Epithelial cell of proximal tubule (primary cell): ENCODE results near the gene MRPL22. TPM values are rescaled to one million over a fixed set of nuclear protein-coding genes. Genes with fewer than 3 reads are reported as not detected.
"Not testable (repeated sequence)": the region's sequence is repeated elsewhere in the genome, so short reads cannot be mapped to it uniquely, and the experiment has no call there.

Experiments
- DNase-seq: peaks from one replicate; pipeline ENCODE4 v3.0.0-alpha.2; 2011; ENCODE audit warnings: low read depth
- H3K4me3 ChIP-seq: 2 replicates; pipeline ENCODE4 v1.5.1; 2011; ENCODE audit warnings: low read depth, mild to moderate bottlenecking, low read length
- total RNA-seq: library from RNA; depleted of rRNA; stranded (reverse); fragments of >200 nt; gene quantifications from 2 replicates; pipeline ENCODE4 v1.2.3, GENCODE V29; 2015
- TF ChIP-seq, protein P1 (sequence below): conservative IDR thresholded peaks from 2 replicates; pipeline ENCODE4 v1.5.1; 2012; ENCODE audit warnings: low read depth, mild to moderate bottlenecking, low read length

Gene MRPL22
- total RNA-seq, 1 donor from 2014 or later = 20.3 TPM

DNA sequence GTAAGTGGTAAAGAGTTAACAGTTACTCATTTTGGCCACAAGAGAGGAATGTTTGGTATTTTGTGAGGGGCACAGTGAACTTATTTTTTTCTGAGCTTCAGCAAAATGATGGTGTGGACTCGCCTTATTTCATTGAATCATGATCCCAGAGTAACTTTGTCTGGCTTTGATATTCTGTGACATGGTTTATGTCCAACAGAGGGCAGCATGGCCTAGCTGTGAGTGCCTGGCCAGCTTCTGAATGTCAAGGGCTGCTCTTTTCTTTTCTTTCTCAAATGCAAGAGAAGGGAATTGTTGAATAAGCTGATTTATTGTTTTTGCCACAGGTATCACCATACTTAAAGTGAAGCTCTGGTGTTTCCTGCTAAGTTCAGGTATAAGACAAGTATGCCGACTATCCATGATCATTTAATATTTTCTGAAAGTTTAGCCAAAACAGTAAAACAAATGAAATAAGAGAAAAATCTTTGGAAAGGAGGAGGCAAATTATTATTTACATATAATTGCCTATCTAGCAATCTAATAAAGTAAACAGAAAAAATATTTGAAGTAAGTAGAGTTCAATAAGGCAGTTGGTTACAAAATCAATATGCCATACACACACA, 31.7 kb downstream of the MRPL22 start:
- TF ChIP-seq, protein P1, sequence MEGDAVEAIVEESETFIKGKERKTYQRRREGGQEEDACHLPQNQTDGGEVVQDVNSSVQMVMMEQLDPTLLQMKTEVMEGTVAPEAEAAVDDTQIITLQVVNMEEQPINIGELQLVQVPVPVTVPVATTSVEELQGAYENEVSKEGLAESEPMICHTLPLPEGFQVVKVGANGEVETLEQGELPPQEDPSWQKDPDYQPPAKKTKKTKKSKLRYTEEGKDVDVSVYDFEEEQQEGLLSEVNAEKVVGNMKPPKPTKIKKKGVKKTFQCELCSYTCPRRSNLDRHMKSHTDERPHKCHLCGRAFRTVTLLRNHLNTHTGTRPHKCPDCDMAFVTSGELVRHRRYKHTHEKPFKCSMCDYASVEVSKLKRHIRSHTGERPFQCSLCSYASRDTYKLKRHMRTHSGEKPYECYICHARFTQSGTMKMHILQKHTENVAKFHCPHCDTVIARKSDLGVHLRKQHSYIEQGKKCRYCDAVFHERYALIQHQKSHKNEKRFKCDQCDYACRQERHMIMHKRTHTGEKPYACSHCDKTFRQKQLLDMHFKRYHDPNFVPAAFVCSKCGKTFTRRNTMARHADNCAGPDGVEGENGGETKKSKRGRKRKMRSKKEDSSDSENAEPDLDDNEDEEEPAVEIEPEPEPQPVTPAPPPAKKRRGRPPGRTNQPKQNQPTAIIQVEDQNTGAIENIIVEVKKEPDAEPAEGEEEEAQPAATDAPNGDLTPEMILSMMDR = peak; percentile 84
- DNase-seq = no peak
- no peak overlapping the region for H3K4me3 ChIP-seq

DNA sequence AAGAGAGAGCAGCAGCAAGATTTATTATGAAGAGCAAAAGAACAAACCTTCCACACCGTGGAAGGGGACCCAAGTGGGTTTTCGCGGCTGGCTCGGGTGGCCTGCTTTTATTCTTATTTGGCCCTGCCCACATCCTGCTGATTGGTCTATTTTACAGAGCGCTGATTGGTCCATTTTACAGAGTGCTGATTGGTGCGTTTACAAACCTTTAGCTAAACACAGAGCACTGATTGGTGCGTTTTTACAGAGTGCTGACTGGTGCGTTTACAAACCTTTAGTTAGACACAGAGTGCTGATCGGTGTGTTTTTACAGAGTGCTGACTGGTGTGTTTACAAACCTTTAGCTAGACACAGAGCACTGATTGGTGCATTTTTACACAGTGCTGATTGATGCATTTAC, 35.2 kb downstream of the MRPL22 start:
- not testable (repeated sequence) for H3K4me3 ChIP-seq, DNase-seq

- H3K4me3 ChIP-seq = no peak overlapping the region
- DNase-seq = no peak
- TF ChIP-seq, protein P1 = no peak
Measured at GRCh38 chr5:154977409-154977808, 36.5 kb downstream of the MRPL22 start.

DNA sequence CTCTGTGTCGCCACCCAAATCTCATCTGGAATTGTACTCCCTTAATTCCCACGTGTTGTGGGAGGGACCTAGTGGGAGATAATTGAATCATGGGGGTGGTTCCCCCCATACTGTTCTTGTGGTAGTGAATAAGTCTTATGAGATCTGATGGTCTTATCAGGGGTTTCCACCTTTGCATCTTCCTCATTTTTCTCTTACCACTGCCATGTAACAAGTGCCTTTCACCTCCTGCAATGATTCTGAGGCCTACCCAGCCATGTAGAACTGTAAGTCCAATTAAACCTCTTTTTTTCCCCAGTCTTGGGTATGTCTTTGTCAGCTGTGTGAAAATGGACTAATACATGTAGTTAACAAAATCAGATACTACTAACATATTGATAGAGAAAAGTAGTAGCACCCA, 37.4 kb downstream of the MRPL22 start:
- not testable (repeated sequence) for DNase-seq

GRCh38 chr5:154984946-154985516, 44.2 kb downstream of the MRPL22 start:
- no peak for DNase-seq

More for the DNA sequence above, 37.4 kb downstream of the MRPL22 start:
- not testable (repeated sequence) for H3K4me3 ChIP-seq

DNA sequence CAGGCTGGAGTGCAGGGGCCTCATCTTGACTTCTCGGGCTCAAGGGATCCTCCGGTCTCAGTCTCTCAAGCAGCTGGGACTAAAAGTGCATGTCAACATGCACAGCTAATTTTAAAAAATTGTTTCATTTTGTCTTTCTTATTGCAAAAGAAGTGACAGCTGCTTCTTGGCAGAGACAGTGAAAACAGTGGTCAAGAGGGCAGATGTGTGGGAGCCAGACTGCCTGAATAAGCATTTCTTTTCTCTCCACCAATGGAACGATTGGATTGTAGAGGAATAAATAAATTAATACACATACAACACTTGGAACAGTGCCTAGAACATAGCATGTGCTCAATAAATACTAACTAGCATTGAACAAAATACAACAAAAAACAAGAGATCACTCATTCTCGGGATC, 45.3 kb downstream of the MRPL22 start:
- DNase-seq = no peak
- TF ChIP-seq, protein P1 = no peak
- no peak overlapping the region for H3K4me3 ChIP-seq

More at GRCh38 chr5:154984946-154985516, 44.2 kb downstream of the MRPL22 start:
- TF ChIP-seq, protein P1 = no peak
- H3K4me3 ChIP-seq = no peak overlapping the region

GRCh38 chr5:154989626-154990025, 48.8 kb downstream of the MRPL22 start:
- TF ChIP-seq, protein P1 = no peak
- no peak for DNase-seq
- H3K4me3 ChIP-seq = no peak overlapping the region

- DNase-seq = no peak
- TF ChIP-seq, protein P1 = no peak
- H3K4me3 ChIP-seq = no peak overlapping the region
Measured at GRCh38 chr5:154993461-154993860, 52.6 kb downstream of the MRPL22 start.
